H9 (cell line): ENCODE results near the gene SMURF1. TPM values are rescaled to one million over a fixed set of nuclear protein-coding genes. Genes with fewer than 3 reads are reported as not detected.

Experiments used
- DNase-seq: peaks from one replicate; pipeline ENCODE4 v3.0.0-alpha.2; 2017
- H2AFZ ChIP-seq: one replicate; pipeline ENCODE4 v1.6.1; 2013; ENCODE audit warnings: mild to moderate bottlenecking, low read length, control low read depth, moderate library complexity
- H2AK5ac ChIP-seq: 2 replicates; pipeline ENCODE4 v1.6.1; 2013; ENCODE audit warnings: low read length, control low read depth, mixed read lengths; ENCODE audit not compliant: insufficient read length
- H2BK120ac ChIP-seq: one replicate; pipeline ENCODE4 v1.6.1; 2013; ENCODE audit warnings: low read depth, mild to moderate bottlenecking, low read length, control low read depth, inconsistent platforms; ENCODE audit not compliant: poor library complexity, severe bottlenecking
- H2BK12ac ChIP-seq: 2 replicates; pipeline ENCODE4 v1.6.1; 2013; ENCODE audit warnings: low read length, control low read depth, mixed read lengths, low read depth; ENCODE audit not compliant: insufficient read length
- H2BK15ac ChIP-seq: 2 replicates; pipeline ENCODE4 v1.6.1; 2013; ENCODE audit warnings: low read depth, low read length, control low read depth
- H2BK20ac ChIP-seq: one replicate; pipeline ENCODE4 v1.6.1; 2013; ENCODE audit warnings: low read depth, mild to moderate bottlenecking, low read length, control low read depth, inconsistent platforms; ENCODE audit not compliant: poor library complexity, severe bottlenecking
- H2BK5ac ChIP-seq: 2 replicates; pipeline ENCODE4 v1.6.1; 2013; ENCODE audit warnings: low read length, control low read depth, mixed read lengths; ENCODE audit not compliant: insufficient read length
- H3K14ac ChIP-seq: 2 replicates; pipeline ENCODE4 v1.6.1; 2013; ENCODE audit warnings: low read length, control low read depth; ENCODE audit not compliant: insufficient read depth
- H3K18ac ChIP-seq: 2 replicates; pipeline ENCODE4 v1.6.1; 2013; ENCODE audit warnings: low read depth, mild to moderate bottlenecking, mixed read lengths, low read length, control low read depth; ENCODE audit not compliant: insufficient read length
- H3K23ac ChIP-seq: 2 replicates; pipeline ENCODE4 v1.6.1; 2013; ENCODE audit warnings: low read length, control low read depth, mixed read lengths, low read depth; ENCODE audit not compliant: insufficient read length
- H3K23me2 ChIP-seq: 2 replicates; pipeline ENCODE4 v1.6.1; 2013; ENCODE audit warnings: low read depth, mild to moderate bottlenecking, mixed read lengths, low read length, control low read depth; ENCODE audit not compliant: insufficient read length, poor library complexity, severe bottlenecking
- H3K27ac ChIP-seq: 2 replicates; pipeline ENCODE4 v1.5.1; 2013; ENCODE audit warnings: low read length, control low read depth, mixed read lengths, low read depth; ENCODE audit not compliant: insufficient read length
- H3K27me3 ChIP-seq: 2 replicates; pipeline ENCODE4 v1.6.1; 2013; ENCODE audit warnings: low read length, control low read depth, inconsistent platforms; ENCODE audit not compliant: insufficient read depth
- H3K4ac ChIP-seq: 2 replicates; pipeline ENCODE4 v1.6.1; 2013; ENCODE audit warnings: low read depth, mild to moderate bottlenecking, control low read depth, inconsistent platforms, low read length, moderate library complexity
- H3K4me1 ChIP-seq: 2 replicates; pipeline ENCODE4 v1.6.1; 2013; ENCODE audit warnings: low read length, control low read depth, inconsistent platforms; ENCODE audit not compliant: insufficient read depth
- H3K4me2 ChIP-seq: 2 replicates; pipeline ENCODE4 v1.6.1; 2013; ENCODE audit warnings: low read length, control low read depth, mixed read lengths; ENCODE audit not compliant: insufficient read length, insufficient read depth
- H3K56ac ChIP-seq: 2 replicates; pipeline ENCODE4 v1.6.1; 2013; ENCODE audit warnings: low read depth, mild to moderate bottlenecking, mixed read lengths, low read length, control low read depth; ENCODE audit not compliant: insufficient read length
- H3K79me1 ChIP-seq: 2 replicates; pipeline ENCODE4 v1.6.1; 2013; ENCODE audit warnings: low read depth, mild to moderate bottlenecking, moderate library complexity, low read length, control low read depth, inconsistent platforms; ENCODE audit not compliant: insufficient read depth, poor library complexity, severe bottlenecking
- H3K79me2 ChIP-seq: 2 replicates; pipeline ENCODE4 v1.6.1; 2013; ENCODE audit warnings: low read length, control low read depth, inconsistent platforms; ENCODE audit not compliant: insufficient read depth
- H3K9ac ChIP-seq: 2 replicates; pipeline ENCODE4 v1.6.1; 2013; ENCODE audit warnings: low read length, control low read depth, mixed read lengths; ENCODE audit not compliant: insufficient read length; ENCODE audit errors: extremely low read depth
- H3K9me3 ChIP-seq: one replicate; pipeline ENCODE4 v1.6.1; 2013; ENCODE audit warnings: low read depth, low read length, inconsistent platforms; ENCODE audit not compliant: control insufficient read depth
- H3T11ph ChIP-seq: one replicate; pipeline ENCODE4 v1.6.1; 2013; ENCODE audit warnings: mild to moderate bottlenecking, low read length, control low read depth, inconsistent platforms
- H4K20me1 ChIP-seq: one replicate; pipeline ENCODE4 v1.6.1; 2013; ENCODE audit not compliant: control insufficient read depth, insufficient read length, insufficient read depth
- H4K5ac ChIP-seq: 2 replicates; pipeline ENCODE4 v1.6.1; 2013; ENCODE audit warnings: low read depth, mild to moderate bottlenecking, mixed read lengths, low read length, control low read depth; ENCODE audit not compliant: insufficient read length
- H4K8ac ChIP-seq: replicated peaks from 2 replicates; pipeline ENCODE4 v1.6.1; 2013; ENCODE audit warnings: low read length, control low read depth, mixed read lengths, low read depth; ENCODE audit not compliant: insufficient read length
- H4K91ac ChIP-seq: 2 replicates; pipeline ENCODE4 v1.6.1; 2013; ENCODE audit warnings: low read depth, mild to moderate bottlenecking, moderate library complexity, mixed read lengths, low read length, control low read depth; ENCODE audit not compliant: insufficient read length
- H3K27ac Mint-ChIP-seq, 3 experiments: 2 replicates in 2 of 3; 3 replicates in 1 of 3; pipeline ENCODE4 v1.8.0; 2020 to 2021; ENCODE audit warnings: mixed read lengths in 3 of 3, mild to moderate bottlenecking in 1 of 3, moderate library complexity in 1 of 3
- H3K27me3 Mint-ChIP-seq: 2 replicates; pipeline ENCODE4 v1.8.0; 2021; ENCODE audit warnings: low read depth, mild to moderate bottlenecking, moderate library complexity, mixed read lengths
- H3K36me3 Mint-ChIP-seq, 3 experiments: 2 replicates in 2 of 3; 3 replicates in 1 of 3; pipeline ENCODE4 v1.8.0; 2020 to 2021; ENCODE audit warnings: low read depth in 3 of 3, mixed read lengths in 3 of 3; ENCODE audit not compliant: insufficient read depth in 1 of 3
- H3K4me1 Mint-ChIP-seq, 2 experiments: 2 replicates each; pipeline ENCODE4 v1.8.0; 2020; ENCODE audit warnings: mixed read lengths in 2 of 2
- H3K4me3 Mint-ChIP-seq, 2 experiments: 2 replicates in 1 of 2; 3 replicates in 1 of 2; pipeline ENCODE4 v1.8.0; 2020 to 2021; ENCODE audit warnings: mild to moderate bottlenecking in 2 of 2, mixed read lengths in 2 of 2, moderate library complexity in 1 of 2
- H3K9me3 Mint-ChIP-seq, 2 experiments: 2 replicates in 1 of 2; 3 replicates in 1 of 2; pipeline ENCODE4 v1.8.0; 2020; ENCODE audit warnings: mild to moderate bottlenecking in 2 of 2, mixed read lengths in 2 of 2, moderate library complexity in 1 of 2
- WGBS: extraction: QIAGEN DNeasy Blood & Tissue Kit; methylation state at CpG from one replicate; pipeline ENCODE4 v1.1.7; 2013; ENCODE audit warnings: missing lambda C conversion rate, low lambda C conversion rate, mixed read lengths; ENCODE audit not compliant: insufficient read length; ENCODE audit errors: extremely low coverage; 5-methylcytosine and 5-hydroxymethylcytosine counted together
- total RNA-seq: library from RNA; stranded (reverse); gene quantifications from 2 replicates; pipeline ENCODE4 v1.2.1, GENCODE V29; 2021
- TF ChIP-seq, protein P1 (sequence below): fragments of 200-600 bp; sonication (generic); conservative IDR thresholded peaks from 3 replicates; pipeline ENCODE4 v1.8.0; 2021; ENCODE audit warnings: antibody characterized with exemption, mild to moderate bottlenecking

SMURF1 gene
- total RNA-seq, 1 experiment from 2014 or later, result 29.4 TPM

DNA sequence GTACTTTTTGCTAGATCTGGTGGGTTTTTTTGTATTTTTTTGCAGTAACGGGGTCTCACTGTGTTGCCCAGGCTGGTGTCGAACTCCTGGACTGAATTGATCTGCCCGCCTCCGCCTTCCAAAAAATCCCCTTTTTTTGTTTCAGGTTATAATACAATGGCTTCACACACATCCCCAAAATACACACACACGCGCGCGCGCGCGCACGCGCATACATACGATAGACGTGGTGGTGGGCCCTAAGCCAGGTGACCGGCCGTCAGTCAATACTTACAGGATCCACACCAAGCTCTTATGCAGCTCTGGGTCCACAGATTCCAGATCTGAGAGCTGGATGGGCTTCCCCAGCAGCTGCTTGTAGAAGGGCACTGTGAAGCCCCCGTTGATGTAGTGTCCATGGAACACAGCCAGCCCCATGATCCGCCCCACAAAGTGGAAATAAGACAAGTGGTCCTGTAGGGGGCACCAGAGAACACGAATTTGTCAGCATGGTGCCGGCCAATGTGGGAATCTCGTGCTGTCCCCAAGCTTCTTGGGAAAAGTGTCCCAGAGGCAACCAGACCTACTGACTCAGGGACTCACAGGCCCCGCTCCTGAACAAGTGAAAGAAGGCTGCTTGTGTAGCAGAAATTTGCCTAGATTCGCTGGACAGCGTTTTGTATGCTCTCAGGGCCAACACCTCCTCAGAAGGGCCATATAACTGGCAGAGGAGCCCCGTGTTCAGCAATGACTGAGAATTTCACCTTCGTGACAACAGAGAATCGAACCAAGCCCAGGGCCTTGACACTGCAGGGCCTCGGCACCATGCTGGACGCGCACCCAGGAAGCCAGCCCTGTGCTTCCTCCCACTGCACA is 103.6 kb downstream of the SMURF1 start:
- WGBS, result 100% methylated on average over 11 of the region's 31 CpGs
- H3K27ac Mint-ChIP-seq, result peak overlapping the region in 2 of 3 experiments; percentile 77 to 89; a peak in 5 of 7 replicates

More for the DNA sequence above, 103.6 kb downstream of the SMURF1 start:
- Mint-ChIP-seq H3K27me3 (no peaks in the 10 kb centered on the region; the same call in 1 of the 2 replicates), H3K4me3 (no peak overlapping the region), H3K36me3 (peaks cover 51 to 93% (median 79%) of the 10 kb centered on the region in 3 experiments), H3K4me1 (peaks cover 2 to 4% of the 10 kb centered on the region in 2 experiments; a peak in 1 of 4 replicates), H3K9me3 (no peaks in the 10 kb centered on the region)
- Histone ChIP-seq H3K4me2 (no peak overlapping the region), H3K18ac (no peak overlapping the region), H3K14ac (no peak overlapping the region), H3K4ac (no peak overlapping the region), H4K91ac (no peak overlapping the region), H2BK12ac (no peak overlapping the region), H2AFZ (no peak overlapping the region), H3K4me1 (no peaks in the 10 kb centered on the region), H2BK5ac (no peak overlapping the region), H3K79me2 (no peaks in the 10 kb centered on the region), H2BK120ac (no peak overlapping the region), H3K23ac (no peak overlapping the region), H4K20me1 (no peaks in the 10 kb centered on the region), H4K8ac (no peak overlapping the region), H3K9ac (no peak overlapping the region), H2BK20ac (no peak overlapping the region), H2AK5ac (no peak overlapping the region), H3K23me2 (no peaks in the 10 kb centered on the region), H2BK15ac (no peak overlapping the region), H3K27me3 (no peaks in the 10 kb centered on the region), H3K9me3 (no peaks in the 10 kb centered on the region), H3K27ac (no peak overlapping the region), H3K79me1 (no peaks in the 10 kb centered on the region), H4K5ac (no peak overlapping the region), H3T11ph (no peak overlapping the region), H3K56ac (no peak overlapping the region)
- peak; percentile 87 for DNase-seq
- TF ChIP-seq, protein P1, sequence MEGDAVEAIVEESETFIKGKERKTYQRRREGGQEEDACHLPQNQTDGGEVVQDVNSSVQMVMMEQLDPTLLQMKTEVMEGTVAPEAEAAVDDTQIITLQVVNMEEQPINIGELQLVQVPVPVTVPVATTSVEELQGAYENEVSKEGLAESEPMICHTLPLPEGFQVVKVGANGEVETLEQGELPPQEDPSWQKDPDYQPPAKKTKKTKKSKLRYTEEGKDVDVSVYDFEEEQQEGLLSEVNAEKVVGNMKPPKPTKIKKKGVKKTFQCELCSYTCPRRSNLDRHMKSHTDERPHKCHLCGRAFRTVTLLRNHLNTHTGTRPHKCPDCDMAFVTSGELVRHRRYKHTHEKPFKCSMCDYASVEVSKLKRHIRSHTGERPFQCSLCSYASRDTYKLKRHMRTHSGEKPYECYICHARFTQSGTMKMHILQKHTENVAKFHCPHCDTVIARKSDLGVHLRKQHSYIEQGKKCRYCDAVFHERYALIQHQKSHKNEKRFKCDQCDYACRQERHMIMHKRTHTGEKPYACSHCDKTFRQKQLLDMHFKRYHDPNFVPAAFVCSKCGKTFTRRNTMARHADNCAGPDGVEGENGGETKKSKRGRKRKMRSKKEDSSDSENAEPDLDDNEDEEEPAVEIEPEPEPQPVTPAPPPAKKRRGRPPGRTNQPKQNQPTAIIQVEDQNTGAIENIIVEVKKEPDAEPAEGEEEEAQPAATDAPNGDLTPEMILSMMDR, result peak; percentile 81
